ENCODE data around the gene AIPL1.

GRCh38 chr17:6461246-6461645 is 26.3 kb upstream of the AIPL1 start:
- TF ChIP-seq CTCF (IDR thresholded peaks at IDR 0.05) (no peak), EZH2 (IDR thresholded peaks at IDR 0.05; ENCODE audit: borderline replicate concordance, insufficient read depth, low read depth, low read length, poor library complexity, severe bottlenecking) (no peak)
